Lung (tissue), 12 donors: Measurements from ENCODE around the gene PSENEN. TPM values are rescaled to one million over a fixed set of nuclear protein-coding genes. Genes with fewer than 3 reads are reported as not detected.

Source experiments
- ATAC-seq: fragments of 200-7000 bp; cut with Tn5 transposase; one replicate; pipeline ENCODE4 v1.9.1; 2020; ENCODE audit warnings: moderate number of reproducible peaks; ENCODE audit not compliant: insufficient read depth, low FRiP score
- DNase-seq, 3 donors: peaks; one replicate each; pipeline ENCODE4 v3.0.0-alpha.2; 2013 to 2017
- H3K27ac ChIP-seq, 2 donors: one replicate each; pipeline ENCODE4 v1.5.1; 2013; ENCODE audit warnings: mild to moderate bottlenecking in 2 of 2, moderate library complexity in 2 of 2, control low read depth in 1 of 2, inconsistent platforms in 1 of 2, low read depth in 1 of 2, low read length in 1 of 2
- H3K27me3 ChIP-seq, 3 donors: one replicate each; pipeline ENCODE4 v1.5.1; 2013; ENCODE audit warnings: low read length in 2 of 3; ENCODE audit not compliant: control insufficient read depth in 3 of 3, insufficient read depth in 3 of 3
- H3K36me3 ChIP-seq, 4 donors: one replicate each; pipeline ENCODE4 v1.5.1; 2013; ENCODE audit warnings: low read length in 4 of 4, mild to moderate bottlenecking in 1 of 4, moderate library complexity in 1 of 4; ENCODE audit not compliant: control insufficient read depth in 4 of 4, insufficient read depth in 4 of 4
- H3K4me1 ChIP-seq, 5 donors: one replicate each; pipeline ENCODE4 v1.5.1; 2013; ENCODE audit warnings: low read length in 5 of 5, mild to moderate bottlenecking in 2 of 5, moderate library complexity in 1 of 5; ENCODE audit not compliant: control insufficient read depth in 5 of 5, insufficient read depth in 5 of 5
- H3K4me3 ChIP-seq: one replicate; pipeline ENCODE4 v1.5.1; 2013; ENCODE audit warnings: mild to moderate bottlenecking, control low read depth, moderate library complexity
- H3K9ac ChIP-seq, 2 donors: one replicate each; pipeline ENCODE4 v1.5.1; 2013; ENCODE audit warnings: low read length in 2 of 2, control low read depth in 1 of 2; ENCODE audit not compliant: insufficient read depth in 1 of 2
- H3K9me3 ChIP-seq, 4 donors: one replicate each; pipeline ENCODE4 v1.5.1; 2013; ENCODE audit warnings: low read length in 3 of 4, mild to moderate bottlenecking in 1 of 4, moderate library complexity in 1 of 4; ENCODE audit not compliant: control insufficient read depth in 4 of 4, insufficient read depth in 3 of 4
- CTCF ChIP-seq: IDR thresholded peaks from 2 replicates; pipeline ENCODE4 v1.5.1; 2012; ENCODE audit warnings: mild to moderate bottlenecking; ENCODE audit errors: control extremely low read depth, extremely low read depth
- WGBS, 2 donors: extraction: QIAGEN DNeasy Blood & Tissue Kit; methylation state at CpG; one replicate each; pipeline ENCODE4 v1.1.7; 2013; 5-methylcytosine and 5-hydroxymethylcytosine counted together
- polyA plus RNA-seq, 2 donors: library from polyadenylated mRNA; stranded (reverse); fragments of 200-250 nt; gene quantifications; one replicate each; pipeline ENCODE4 v1.2.1, GENCODE V29; 2013
- total RNA-seq, 2 donors: library from RNA; depleted of rRNA in 1 of 2; stranded (reverse); fragments of >200 nt in 1 of 2; gene quantifications; one replicate each; pipeline ENCODE4 v1.2.1, GENCODE V29; 2014 to 2021
- donor health status: control.
- donor health status: control.
- donor health status: Bipolar disorder and iron deficiency.
- donor health status: healthy.
- donor health status: DM: yes; HTN: yes; CAD: no.

Gene PSENEN
- total and polyA plus RNA-seq, 4 donors: 36.8 to 196 (median 107) TPM

GRCh38 chr19:35715355-35715809, 30.1 kb upstream of the PSENEN start:
- H3K9ac ChIP-seq: no peak overlapping the region
- H3K4me3 ChIP-seq: no peak overlapping the region
- no peak for TF ChIP-seq CTCF
- 78 to 91% methylated on average over 6 to 7 of the region's 7 CpGs for WGBS, 2 donors
- ATAC-seq (no peak), DNase-seq (no peak)
- peaks cover 0 to 23% (median 13%) of the 10 kb centered on the region in 5 donors for H3K4me1 ChIP-seq
- H3K27me3 ChIP-seq: no peaks in the 10 kb centered on the region
- H3K36me3 ChIP-seq: peaks cover 0 to 6% (median 4%) of the 10 kb centered on the region in 4 donors
- H3K27ac ChIP-seq: peak overlapping the region in 1 of 2 donors; percentile 91
- H3K9me3 ChIP-seq: peaks cover 0 to 1% (median 0%) of the 10 kb centered on the region in 4 donors

- peak overlapping the region; percentile 50 for H3K4me3 ChIP-seq
- ATAC-seq (peak; percentile 13), DNase-seq (no peak)
- TF ChIP-seq CTCF: no peak
- peaks cover 0 to 23% (median 13%) of the 10 kb centered on the region in 5 donors for H3K4me1 ChIP-seq
- peak overlapping the region; percentile 34 to 39 for H3K9ac ChIP-seq
- H3K27ac ChIP-seq: peak overlapping the region; percentile 67 to 91
- peaks cover 0 to 12% (median 4%) of the 10 kb centered on the region in 4 donors for H3K36me3 ChIP-seq
- peaks cover 0 to 1% (median 0%) of the 10 kb centered on the region in 4 donors for H3K9me3 ChIP-seq
- no peaks in the 10 kb centered on the region for H3K27me3 ChIP-seq
- WGBS, 2 donors: 2 to 4% methylated on average over 50 to 52 of the region's 52 CpGs
Observed at GRCh38 chr19:35715981-35716800, 29.3 kb upstream of the PSENEN start.

GRCh38 chr19:35716801-35717664, 28.4 kb upstream of the PSENEN start:
- no peaks in the 10 kb centered on the region for H3K27me3 ChIP-seq
- H3K36me3 ChIP-seq: peaks cover 0 to 16% (median 6%) of the 10 kb centered on the region in 4 donors
- peak; percentile 60 for TF ChIP-seq CTCF
- WGBS, 2 donors: 0% methylated on average over 71 to 77 of the region's 77 CpGs
- ATAC-seq (peak; percentile 91), DNase-seq (peak; percentile 86 to 98 (median 96))
- H3K4me1 ChIP-seq: peaks cover 0 to 23% (median 15%) of the 10 kb centered on the region in 5 donors
- H3K9me3 ChIP-seq: peaks cover 0 to 1% (median 0%) of the 10 kb centered on the region in 4 donors
- no peak overlapping the region for H3K9ac ChIP-seq
- H3K27ac ChIP-seq: peak overlapping the region; percentile 67 to 91
- H3K4me3 ChIP-seq: peak overlapping the region; percentile 70
